Effector CD8-positive, alpha-beta T cell (primary cell): ENCODE data around the gene ING3.
A peak's percentile ranks its signal among the peaks of the same experiment; 100 is the strongest.

Experiments
- DNase-seq: peaks from one replicate; lab custom pipeline; 2025; lab: John Stamatoyannopoulos, UW

ING3 gene

DNA sequence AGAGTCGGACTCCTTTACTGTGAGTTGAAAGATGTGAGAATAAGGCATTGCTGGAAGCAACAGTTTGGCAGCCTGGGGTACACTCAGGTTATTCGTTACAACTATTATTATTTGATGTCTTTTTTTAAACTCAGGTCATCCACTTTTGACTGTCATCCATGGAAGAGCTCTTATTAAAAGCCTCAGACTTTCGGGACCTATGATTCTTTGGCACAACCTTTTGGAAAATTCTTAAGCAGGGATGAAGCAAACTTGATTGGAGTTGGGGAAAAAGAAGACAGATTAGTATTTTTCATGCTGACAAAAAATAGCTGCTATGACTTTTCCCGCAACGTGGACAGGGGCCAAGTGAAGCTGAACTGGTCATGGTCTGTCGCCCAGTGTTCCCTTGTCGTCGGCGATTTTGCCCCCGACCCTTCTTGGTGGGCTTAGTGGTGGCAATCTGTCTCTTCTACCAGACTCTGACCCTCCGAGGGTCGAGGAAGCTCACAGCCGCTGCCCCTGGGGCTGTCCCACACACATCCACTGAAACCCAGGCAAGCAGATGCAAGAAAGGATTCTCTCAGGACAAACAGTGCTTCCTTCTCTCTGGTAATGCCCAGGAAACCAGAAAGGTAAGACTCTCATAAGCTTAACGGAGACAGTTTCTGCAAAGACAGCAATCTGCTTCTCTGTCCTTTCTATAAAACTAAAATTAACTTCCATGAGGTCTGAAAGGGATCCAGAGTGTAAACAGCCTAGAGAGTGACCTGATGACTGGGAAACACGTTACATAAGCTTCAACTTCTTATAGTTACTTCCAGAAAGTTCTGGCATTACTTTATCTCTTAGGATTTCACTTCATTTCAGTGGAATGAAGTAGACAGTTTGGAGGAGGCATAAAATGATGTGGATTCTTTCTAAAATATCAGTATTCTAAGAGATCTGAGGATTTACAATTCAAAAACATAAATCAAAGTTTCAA is 39.0 kb downstream of the ING3 start:
- DNase-seq = no peak

DNA sequence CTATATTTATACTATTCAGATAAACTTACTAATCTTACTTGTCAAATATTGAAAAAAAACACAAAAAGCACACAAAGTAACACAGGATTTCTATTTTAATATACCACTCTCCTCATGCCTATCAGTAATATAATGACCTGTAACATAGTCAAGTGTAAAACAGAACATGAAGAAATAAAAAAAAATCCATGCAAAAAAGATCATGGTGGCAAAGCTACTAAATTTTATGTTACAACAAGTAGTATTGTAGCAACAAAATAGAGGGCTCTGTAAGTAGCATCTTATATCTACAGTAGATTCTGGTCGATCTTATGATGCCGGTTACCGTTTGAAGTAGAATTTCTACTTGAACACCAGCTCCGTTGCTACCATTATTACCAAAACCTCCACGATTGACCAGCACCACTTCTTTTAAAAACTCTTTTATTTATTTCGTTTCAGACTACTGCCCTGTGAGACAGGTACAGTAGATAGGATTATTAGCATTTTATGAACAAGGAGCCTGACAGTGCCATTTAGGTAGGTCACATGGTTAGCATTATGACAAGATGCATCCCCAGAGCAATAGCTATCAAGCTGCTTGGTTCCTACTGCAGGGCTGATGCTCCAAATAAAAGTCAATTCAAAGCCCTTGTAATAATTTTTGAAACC is 40.0 kb downstream of the ING3 start:
- no peak for DNase-seq

DNA sequence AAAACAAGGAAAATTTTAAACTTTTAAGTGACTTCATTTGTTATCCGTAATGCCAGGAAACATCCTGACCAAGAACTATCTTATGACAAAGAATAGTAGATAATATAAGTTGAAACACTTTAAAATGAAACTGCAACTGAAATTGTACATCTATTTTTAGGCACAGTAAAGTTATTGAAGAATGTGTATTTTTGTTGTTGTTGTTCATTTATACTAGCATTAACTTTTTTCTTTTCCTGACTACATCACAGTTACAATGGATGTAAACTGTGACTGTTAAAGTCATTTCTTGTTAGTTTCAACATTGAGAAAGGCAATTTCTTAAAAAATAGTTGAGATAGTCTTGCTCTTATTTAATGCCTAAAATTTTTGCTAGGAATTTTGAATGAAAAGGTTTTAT is 40.6 kb downstream of the ING3 start:
- no peak for DNase-seq

DNA sequence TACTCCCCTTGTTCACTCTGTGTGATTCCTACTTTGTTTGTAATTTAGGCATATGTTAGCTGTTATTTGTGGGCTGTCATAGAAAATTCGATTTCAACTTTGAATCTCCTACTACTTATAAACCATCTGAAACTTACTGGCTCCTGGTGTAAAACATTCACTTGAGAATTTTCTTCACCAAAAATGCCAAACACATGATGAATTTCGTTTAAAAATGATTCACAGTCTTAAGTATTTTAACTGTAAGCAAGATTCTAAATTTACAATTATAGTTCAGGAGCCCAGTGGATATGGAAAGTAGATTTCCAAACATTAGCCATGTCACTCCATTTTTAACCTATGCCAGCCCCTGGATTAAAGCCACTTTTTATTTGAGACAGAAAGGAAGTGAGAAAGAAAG is 41.0 kb downstream of the ING3 start:
- no peak for DNase-seq

DNA sequence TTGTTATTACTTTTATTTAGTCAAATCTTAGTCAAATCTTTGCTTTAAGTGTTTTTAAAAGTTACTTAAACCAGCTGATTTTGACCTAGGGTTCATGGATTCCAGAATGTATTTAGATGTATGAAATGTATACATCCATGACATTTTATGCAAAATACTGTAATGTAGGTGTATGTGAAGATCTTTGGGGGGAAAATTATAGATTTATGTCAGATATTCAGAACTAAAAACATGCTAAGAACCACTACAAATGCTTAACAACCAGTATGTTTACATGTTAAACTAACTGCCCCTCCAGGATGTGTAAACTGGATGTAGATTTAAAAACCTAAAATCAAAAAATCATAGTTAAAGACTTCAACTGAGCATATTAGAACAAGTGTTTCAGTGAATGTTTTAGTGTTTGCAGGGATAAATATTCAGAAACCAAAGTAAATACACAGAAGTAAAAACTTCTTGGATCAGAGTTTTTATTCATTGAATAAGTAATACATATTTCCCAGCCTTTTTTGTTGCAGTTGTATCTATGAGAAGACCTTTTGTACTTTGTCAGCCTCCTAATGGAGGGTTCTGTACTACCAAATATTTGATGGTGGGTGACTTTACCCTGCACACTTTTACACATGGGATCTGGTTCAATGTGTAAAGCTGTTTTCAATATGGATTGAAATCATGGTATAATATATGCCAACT is 41.8 kb downstream of the ING3 start:
- DNase-seq = no peak

DNA sequence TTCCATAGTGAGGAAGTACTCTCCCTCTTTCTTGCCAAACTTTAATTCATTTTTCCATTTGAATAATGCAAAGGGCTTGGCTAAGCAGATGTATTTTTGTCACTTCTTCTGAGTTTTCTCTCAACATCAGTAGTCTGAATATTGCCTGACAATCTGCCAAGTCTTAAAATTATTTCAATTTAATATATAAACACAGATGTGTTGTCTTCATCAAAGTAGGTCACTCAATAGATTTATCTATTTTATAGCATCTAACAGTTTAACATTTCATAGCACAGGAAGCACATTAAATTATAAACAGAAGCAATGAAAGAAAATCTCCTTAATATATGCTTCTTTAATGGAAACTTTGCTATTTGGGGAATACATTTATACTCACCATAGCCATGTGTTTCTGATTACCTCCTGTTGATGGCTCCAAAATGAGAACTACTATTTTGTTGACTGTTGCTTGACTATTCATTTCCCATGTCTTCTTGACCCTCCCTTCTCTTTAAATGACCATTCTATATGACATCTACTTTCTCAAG is 42.5 kb downstream of the ING3 start:
- DNase-seq = no peak

DNA sequence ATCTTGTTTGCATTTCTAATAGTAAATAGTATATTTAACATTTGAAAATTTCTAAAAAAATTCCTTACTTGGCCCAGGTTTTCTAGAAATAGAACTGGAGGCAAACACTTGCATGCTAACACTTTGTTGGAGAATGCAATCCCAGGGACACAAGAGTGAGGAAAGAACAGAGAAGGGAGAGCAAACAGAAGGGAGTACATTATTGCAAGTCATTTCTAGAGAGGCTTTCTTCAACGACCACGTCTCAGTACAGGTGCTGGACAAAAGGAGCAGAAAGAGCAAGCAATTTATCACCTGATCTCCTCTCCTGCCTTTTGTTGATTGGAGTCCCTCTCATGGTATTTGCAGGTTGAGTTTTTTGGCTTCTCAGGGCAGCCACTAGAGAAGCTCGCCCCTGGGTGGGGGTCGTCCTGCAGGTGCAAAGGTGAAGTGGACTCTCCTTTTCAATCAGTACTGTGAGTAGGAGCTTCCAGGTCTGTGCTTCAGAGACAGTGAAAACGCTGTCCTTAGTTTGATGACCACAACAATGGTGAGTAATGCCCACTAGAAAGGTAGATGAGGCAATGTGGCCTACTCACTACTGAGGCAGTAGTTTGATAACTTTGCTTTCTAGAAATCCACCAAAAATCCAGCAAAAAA is 43.1 kb downstream of the ING3 start:
- DNase-seq = no peak

DNA sequence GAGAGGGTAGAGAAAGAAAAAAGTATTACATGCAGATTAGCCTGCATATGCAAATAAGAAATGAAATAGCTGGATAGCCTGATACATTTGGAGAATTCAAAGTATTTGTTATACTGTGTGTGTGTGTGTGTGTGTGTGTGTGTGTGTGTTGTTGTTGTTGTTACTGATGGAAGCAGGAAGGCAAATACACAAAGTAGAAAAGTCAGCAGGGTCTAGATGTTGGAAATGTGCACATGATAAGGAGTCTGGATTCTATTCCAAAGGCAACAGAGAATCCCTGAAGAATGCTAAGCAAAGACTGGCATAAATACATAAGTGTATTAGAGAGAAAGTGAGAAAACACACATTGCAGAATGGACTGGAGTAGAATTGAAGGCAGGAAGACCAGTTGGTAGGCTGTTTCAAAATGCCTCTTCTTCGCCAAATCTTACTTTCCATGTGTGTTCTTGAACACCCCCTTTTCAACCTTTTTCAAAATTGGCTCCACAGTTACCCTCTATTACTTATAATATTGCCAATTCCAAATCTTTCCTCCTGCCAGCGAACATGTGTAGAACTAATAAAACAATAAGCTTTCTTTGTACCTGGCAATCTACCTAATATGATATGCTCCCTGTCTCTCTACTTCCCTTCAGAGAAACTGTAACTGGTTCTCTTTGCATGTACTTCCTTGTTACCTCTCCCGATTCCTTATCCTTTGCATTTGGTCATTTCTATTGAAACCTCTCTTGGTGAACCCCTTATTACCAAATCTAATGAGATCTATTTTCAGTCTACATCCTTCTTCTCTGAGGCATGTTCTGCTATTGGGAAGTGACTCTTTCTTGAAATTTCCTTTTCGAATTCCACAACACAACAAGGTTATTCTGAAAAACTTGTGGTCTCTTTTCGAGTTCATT is 44.2 kb downstream of the ING3 start:
- DNase-seq = no peak

DNA sequence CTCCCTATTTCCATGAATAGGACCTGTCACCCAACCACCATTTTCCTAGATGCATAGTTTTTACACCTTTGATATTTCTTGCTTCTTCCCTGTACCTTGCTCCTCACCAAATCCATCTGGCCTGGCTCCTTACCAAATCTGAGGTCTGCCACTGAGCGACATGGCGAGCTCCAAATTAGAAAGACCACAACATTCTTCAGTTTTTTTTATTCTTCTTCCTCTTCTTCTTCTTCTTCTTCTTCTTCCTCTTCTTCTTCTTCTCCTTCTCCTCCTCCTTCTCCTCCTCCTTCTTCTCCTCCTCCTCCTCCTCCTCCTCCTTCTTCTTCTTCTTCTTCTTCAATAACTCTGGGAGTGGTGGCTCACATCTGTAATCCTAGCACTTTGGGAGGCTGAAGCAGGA is 45.1 kb downstream of the ING3 start:
- no peak for DNase-seq

DNA sequence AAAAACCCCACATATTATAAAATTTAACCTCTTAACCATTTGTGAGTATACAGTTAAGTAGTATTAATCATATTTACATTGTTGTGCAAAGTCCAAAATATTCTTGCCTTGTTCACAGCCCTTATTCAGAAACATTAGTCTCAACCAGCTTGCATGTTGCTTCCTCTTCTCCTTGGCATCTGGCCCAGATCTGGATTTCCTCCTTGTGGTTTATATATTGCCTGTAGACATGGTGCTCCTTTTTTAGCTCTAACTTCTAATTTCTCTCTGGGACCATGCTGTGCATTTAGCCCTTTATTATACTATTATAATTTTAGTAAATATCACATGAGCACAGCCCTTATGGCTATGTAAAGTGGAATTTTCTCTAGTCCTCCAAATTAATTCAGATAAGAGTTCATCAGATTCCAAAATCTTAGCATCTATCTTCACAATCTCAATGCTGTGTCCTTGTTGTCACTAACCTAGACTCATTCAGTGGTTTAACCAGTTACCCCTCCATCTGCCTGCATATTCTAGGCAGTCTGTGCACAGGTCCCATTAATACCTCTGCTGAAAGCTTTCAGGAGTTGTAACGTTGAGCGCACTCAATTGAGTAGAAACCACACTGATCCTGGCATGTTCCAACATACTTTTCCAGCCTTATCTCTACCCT is 45.9 kb downstream of the ING3 start:
- DNase-seq = peak; percentile 8

DNA sequence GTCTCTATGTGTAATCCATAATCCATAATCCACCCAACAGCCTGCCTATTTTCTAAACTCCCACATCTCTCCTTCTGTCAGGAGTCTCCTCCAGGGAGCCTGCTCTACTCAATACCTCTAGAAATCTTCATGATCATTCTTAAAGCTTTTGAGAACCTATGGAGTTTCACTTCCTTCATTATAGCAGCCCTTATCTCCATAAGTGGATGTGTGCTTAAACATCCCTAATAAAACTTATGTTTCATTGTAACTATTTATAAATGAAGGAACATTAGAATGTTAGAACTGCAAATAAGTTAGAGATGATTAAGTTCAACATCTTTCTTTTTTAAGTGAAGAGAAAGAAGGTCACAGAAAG is 46.4 kb downstream of the ING3 start:
- DNase-seq = no peak

DNA sequence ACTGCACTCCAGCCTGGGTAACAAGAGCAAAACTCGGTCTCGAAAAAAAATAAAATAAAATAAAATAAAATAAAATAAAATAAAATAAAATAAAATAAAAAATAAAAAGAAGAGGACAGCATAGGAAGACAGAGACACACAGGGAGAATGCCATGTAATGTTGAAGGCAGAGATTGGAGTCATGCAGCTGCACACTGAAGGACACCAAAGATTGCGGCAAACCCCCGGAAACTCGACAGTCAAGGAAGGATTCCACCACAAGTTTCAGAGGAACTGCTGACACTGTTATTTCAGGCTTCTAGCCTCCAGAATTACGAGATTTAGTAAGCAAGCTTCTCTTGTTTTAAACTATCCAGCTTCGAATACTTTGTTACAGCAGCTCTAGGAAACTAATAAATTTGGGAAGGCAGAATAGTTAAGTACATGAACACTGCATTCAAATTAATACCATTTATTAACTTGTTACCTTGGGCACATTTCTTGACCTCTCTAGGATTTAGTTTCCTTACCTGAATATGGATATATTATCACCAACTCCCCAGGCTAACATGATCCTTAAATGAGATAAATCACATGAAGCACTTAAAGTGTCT is 47.4 kb downstream of the ING3 start:
- DNase-seq = no peak

DNA sequence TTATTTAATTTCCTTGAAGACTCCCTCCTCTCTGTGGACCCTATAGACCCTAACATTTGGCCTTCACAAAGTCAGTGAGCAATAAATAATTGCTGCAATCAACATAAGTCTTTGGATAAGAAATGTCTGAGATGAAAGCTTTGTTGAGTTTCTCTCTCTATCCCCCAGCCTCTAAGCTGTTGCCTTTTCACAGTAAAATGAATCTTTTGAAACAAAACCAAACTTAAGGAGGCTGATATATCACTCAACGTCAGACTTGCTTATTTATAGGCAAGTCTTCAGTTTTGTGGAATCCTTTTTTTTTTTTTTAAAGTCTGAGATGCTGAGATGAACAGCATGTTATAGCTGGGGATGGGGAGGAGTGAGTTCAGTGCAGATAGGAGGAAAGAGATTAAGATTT is 47.9 kb downstream of the ING3 start:
- DNase-seq = no peak

DNA sequence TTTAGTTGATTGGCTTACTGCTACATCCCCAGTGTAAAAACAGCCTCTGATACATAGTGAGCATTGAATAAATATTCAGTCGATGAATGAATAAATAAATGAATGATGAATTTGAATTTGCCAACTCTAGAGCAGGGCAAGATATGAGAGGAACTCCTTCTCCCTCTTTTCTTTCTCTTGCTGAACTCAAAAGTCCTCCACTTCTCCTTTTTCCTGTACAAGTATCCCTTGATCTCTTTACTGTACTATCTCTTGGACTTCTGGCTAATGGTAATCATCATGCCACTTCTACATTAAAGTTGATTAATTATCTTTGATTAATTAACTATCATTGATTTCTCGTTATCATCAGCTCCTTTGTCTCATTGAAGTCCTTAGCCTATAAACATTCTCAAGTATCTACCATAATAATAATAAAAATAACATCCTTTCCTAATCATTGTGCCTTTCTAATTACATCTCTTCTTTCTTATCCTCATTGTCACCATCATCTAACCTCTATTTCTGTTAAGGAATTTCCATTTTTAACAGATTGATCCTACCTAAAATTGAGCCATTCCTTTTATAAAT is 48.5 kb downstream of the ING3 start:
- no peak for DNase-seq

DNA sequence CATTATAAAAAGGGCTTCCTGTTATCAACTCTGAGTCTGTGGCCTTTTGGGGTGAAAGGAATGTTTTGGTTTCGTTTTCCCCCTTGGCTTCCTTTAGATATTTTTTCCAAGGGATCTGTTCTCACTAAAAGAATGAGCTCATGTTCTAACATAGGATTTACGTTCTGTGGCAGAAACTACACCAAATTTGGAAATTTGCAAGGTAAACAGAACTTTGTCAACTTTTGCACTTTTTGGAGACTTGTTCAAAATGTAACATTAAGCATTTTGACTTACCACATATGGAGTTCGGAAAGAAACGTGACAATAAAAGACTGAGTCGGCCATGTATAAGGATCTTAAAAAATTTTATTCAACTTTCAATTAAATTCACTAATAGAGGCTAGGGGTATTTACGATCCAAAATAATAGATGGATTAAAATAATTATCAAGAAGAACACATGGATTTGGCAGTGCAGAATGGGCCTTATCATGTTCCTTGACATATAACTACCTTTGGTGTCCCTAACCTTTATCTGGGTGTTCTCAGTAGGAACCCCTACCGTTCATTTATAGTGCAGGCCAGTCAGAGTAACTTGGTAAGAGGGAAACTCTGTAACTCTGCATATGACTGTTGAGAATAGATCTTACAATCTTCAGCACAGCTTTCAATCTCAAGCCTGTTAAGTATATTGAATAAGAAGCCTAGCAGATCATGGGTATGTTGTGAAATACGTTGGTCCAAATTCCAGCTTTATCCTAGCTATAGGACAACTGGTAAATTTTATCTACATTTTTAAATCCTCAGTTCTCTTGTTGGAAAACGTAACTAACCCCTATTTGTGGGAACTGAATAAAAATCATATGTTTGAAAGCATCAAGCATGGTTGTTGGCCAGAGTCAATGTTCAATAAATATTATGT is 49.8 kb downstream of the ING3 start:
- DNase-seq = no peak

DNA sequence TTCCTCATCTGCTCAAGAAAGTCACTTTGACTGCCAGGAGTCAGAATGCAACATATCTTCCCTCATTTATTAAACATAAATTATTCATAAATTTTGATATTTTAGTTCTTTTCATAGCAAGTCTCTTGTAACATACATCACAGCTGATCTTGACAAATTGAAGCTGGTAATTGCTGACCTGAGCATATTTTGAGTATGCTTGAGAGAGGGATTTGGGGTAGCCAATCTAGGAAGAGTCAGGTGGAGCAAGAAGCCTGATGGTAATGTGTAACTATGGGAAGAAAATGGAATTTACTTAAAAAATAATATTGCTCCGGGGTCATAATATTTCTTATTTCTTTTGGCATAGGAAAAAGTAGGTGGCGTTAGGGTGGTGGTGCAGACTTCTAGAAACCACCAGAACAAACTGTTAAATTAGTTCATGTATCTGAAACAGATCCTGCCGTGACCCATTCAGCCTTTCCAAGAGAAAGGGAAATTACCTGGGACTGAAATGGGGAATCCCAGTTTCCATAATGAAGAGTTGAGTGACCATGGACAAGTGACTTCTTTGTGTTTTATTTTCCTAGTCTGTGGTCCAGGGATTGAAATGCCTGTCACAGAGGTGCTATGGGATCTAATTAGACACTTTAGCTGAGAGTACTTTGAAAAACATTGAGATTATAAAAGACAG is 50.8 kb downstream of the ING3 start:
- DNase-seq = no peak

DNA sequence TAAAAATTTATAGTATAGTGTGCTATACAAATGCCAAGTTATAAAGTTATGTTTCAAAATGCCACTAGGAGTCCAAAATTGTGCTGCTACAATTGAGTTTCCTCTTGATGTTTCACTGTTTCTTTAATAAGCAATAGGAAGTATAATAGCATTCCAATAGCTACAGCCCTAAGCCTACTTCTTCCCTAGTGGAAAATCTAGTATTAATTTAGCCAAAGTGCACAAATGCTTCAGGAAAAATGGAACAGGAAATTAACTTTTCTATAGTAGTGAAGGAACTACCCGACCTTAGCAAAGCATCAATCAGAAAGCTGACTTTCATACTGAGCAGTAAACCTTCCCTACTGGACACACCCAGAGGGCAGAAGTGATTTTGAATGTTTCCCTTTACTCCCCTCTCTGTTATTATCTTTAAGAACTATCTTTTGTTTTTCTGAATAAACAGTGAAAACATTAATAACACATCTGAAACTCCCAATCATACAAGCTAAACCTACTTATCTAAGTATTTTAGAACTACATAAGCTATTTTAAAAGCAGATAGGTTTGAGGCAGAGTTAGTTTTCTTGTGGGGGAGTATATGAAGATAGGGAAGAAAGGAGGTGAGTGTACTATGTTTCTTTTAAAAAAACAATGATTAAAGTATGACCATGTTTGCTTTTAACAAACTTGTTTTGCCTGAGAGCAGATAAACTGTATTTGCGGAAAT is 51.6 kb downstream of the ING3 start:
- no peak for DNase-seq
